Peyer's patch (tissue), 4 donors: ENCODE data around the gene POMP. TPM values are rescaled to one million over a fixed set of nuclear protein-coding genes. Genes with fewer than 3 reads are reported as not detected.
A peak's percentile ranks its signal among the peaks of the same experiment; 100 is the strongest.
"Not testable (repeated sequence)": the region's sequence is repeated elsewhere in the genome, so short reads cannot be mapped to it uniquely, and the experiment has no call there.

Source experiments
- DNase-seq, 3 donors: peaks; one replicate each; pipeline ENCODE4 v3.0.0-alpha.2; 2017 to 2019
- H3K27ac ChIP-seq, 4 donors: fragments of 200-600 bp; sonication (generic); one replicate each; pipeline ENCODE4 v1.5.1; 2016 to 2019
- H3K27me3 ChIP-seq, 2 donors: fragments of 200-600 bp; sonication (generic); one replicate each; pipeline ENCODE4 v1.5.1; 2019
- H3K36me3 ChIP-seq, 3 donors: fragments of 200-600 bp; sonication (generic); one replicate each; pipeline ENCODE4 v1.5.1; 2016 to 2019
- H3K4me1 ChIP-seq, 4 donors: fragments of 200-600 bp; sonication (generic); one replicate each; pipeline ENCODE4 v1.5.1; 2016 to 2019
- H3K4me3 ChIP-seq, 4 donors: fragments of 200-600 bp; sonication (generic); 1 replicate in 3 of 4; 2 replicates in 1 of 4; pipeline ENCODE4 v1.5.1; 2016 to 2019; ENCODE audit warnings: mild to moderate bottlenecking in 1 of 4
- H3K9me3 ChIP-seq, 4 donors: fragments of 200-600 bp; sonication (generic); one replicate each; pipeline ENCODE4 v1.5.1; 2016 to 2019; ENCODE audit warnings: mild to moderate bottlenecking in 1 of 4
- POLR2A ChIP-seq, 2 donors: fragments of 450-650 bp; IDR thresholded peaks; one replicate each; pipeline ENCODE4 v1.5.1; 2017; ENCODE audit warnings: antibody characterized with exemption in 2 of 2, mild to moderate bottlenecking in 2 of 2, moderate library complexity in 2 of 2
- total RNA-seq, 4 donors: library from RNA; depleted of rRNA; stranded (reverse); fragments of >200 nt; gene quantifications; one replicate each; pipeline ENCODE4 v1.1.0, GENCODE V29; 2016
- TF ChIP-seq, protein P1 (sequence below), 6 experiments: fragments of 450-650 bp in 4 of 6; fragments of 200-600 bp in 2 of 6; sonication (generic) in 1 of 6; IDR thresholded peaks; one replicate each; pipeline ENCODE4 v1.5.1; 2017 to 2019; ENCODE audit warnings: antibody characterized with exemption in 6 of 6, mild to moderate bottlenecking in 3 of 6, moderate library complexity in 1 of 6

Gene POMP
- total RNA-seq, 4 donors from 2014 or later, result 24.3 to 68.8 (median 43.2) TPM

GRCh38 chr13:28680541-28680940 is 21.6 kb downstream of the POMP start:
- H3K4me3 ChIP-seq, result no peak overlapping the region

GRCh38 chr13:28683169-28683568 is 24.2 kb downstream of the POMP start:
- TF ChIP-seq, protein P1, sequence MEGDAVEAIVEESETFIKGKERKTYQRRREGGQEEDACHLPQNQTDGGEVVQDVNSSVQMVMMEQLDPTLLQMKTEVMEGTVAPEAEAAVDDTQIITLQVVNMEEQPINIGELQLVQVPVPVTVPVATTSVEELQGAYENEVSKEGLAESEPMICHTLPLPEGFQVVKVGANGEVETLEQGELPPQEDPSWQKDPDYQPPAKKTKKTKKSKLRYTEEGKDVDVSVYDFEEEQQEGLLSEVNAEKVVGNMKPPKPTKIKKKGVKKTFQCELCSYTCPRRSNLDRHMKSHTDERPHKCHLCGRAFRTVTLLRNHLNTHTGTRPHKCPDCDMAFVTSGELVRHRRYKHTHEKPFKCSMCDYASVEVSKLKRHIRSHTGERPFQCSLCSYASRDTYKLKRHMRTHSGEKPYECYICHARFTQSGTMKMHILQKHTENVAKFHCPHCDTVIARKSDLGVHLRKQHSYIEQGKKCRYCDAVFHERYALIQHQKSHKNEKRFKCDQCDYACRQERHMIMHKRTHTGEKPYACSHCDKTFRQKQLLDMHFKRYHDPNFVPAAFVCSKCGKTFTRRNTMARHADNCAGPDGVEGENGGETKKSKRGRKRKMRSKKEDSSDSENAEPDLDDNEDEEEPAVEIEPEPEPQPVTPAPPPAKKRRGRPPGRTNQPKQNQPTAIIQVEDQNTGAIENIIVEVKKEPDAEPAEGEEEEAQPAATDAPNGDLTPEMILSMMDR (IDR thresholded peaks at IDR 0.05), result peak in 1 of 6 experiments; percentile 27
- not testable (repeated sequence) for H3K4me3 ChIP-seq, H3K9me3 ChIP-seq, H3K27me3 ChIP-seq, H3K4me1 ChIP-seq, DNase-seq, H3K27ac ChIP-seq
- H3K36me3 ChIP-seq, result peaks cover 0 to 17% (median 0%) of the 10 kb centered on the region in 3 donors

More at GRCh38 chr13:28680541-28680940, 21.6 kb downstream of the POMP start:
- DNase-seq, result no peak
- no peak for TF ChIP-seq POLR2A (IDR thresholded peaks at IDR 0.05)
- TF ChIP-seq, protein P1 (IDR thresholded peaks at IDR 0.05), result no peak
- no peaks in the 10 kb centered on the region for H3K9me3 ChIP-seq
- H3K36me3 ChIP-seq, result peaks cover 0 to 43% (median 0%) of the 10 kb centered on the region in 3 donors
- H3K27me3 ChIP-seq, result no peaks in the 10 kb centered on the region
- H3K4me1 ChIP-seq, result no peaks in the 10 kb centered on the region
- H3K27ac ChIP-seq, result no peak overlapping the region

- no peaks in the 10 kb centered on the region for H3K27me3 ChIP-seq
- H3K27ac ChIP-seq, result no peak overlapping the region
- peaks cover 0 to 9% (median 0%) of the 10 kb centered on the region in 3 donors for H3K36me3 ChIP-seq
- H3K4me3 ChIP-seq, result no peak overlapping the region
- DNase-seq, result peak in 2 of 3 donors; percentile 60 to 61
- H3K4me1 ChIP-seq, result no peaks in the 10 kb centered on the region
- TF ChIP-seq POLR2A (IDR thresholded peaks at IDR 0.05), result no peak
- TF ChIP-seq, protein P1 (IDR thresholded peaks at IDR 0.05), result no peak
- no peaks in the 10 kb centered on the region for H3K9me3 ChIP-seq
These were observed 25.3 kb downstream of the POMP start for GRCh38 chr13:28684257-28684656.

DNA sequence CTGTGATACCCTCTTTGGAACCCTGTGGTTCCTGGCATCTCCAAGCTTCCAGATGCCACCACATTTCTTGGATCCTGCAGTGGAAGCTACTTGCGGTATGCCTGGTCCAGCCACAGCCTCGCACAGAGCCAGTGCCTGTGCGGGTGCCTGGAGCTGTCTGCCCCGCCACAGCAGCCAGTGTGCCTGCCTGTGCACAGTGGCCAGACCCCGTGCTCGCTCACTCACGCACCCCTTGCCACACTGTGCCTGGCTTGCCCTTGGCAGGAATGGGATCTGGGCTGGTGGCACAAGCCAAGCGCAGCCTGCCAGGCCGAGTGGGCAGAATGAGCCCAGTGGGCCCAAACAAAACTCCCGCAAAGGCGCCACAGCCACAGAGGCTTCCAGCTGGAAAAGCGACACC is 26.2 kb downstream of the POMP start:
- Histone ChIP-seq H3K4me3 (no peak overlapping the region), H3K4me1 (no peaks in the 10 kb centered on the region)

GRCh38 chr13:28685892-28686291 is 27.0 kb downstream of the POMP start:
- H3K27me3 ChIP-seq, result no peaks in the 10 kb centered on the region
- H3K36me3 ChIP-seq, result no peaks in the 10 kb centered on the region
- TF ChIP-seq POLR2A (IDR thresholded peaks at IDR 0.05), result no peak
- TF ChIP-seq, protein P1 (IDR thresholded peaks at IDR 0.05), result no peak
- H3K4me1 ChIP-seq, result no peaks in the 10 kb centered on the region
- H3K4me3 ChIP-seq, result no peak overlapping the region
- no peaks in the 10 kb centered on the region for H3K9me3 ChIP-seq
- no peak overlapping the region for H3K27ac ChIP-seq
- DNase-seq, result no peak

More for the DNA sequence above, 26.2 kb downstream of the POMP start:
- peaks cover 0 to 4% (median 0%) of the 10 kb centered on the region in 3 donors for H3K36me3 ChIP-seq
- H3K27me3 ChIP-seq, result no peaks in the 10 kb centered on the region
- no peak overlapping the region for H3K27ac ChIP-seq
- H3K9me3 ChIP-seq, result no peaks in the 10 kb centered on the region
- TF ChIP-seq POLR2A (IDR thresholded peaks at IDR 0.05), result no peak
- TF ChIP-seq, protein P1 (IDR thresholded peaks at IDR 0.05), result no peak
- DNase-seq, result no peak

- H3K27me3 ChIP-seq, H3K9me3 ChIP-seq, DNase-seq, H3K36me3 ChIP-seq, H3K4me3 ChIP-seq, H3K4me1 ChIP-seq, H3K27ac ChIP-seq: not testable (repeated sequence)
These were observed 34.9 kb downstream of the POMP start for GRCh38 chr13:28693605-28694491.
